GM12873 (cell line): ENCODE measurements around the gene SCN8A.

Experiments
- CTCF ChIP-seq: IDR thresholded peaks from 2 replicates; pipeline ENCODE4 v1.5.1; 2012; ENCODE audit warnings: low read depth, mild to moderate bottlenecking, moderate library complexity, low read length, control low read depth; ENCODE audit not compliant: insufficient read depth; ENCODE audit errors: missing control alignments

Gene SCN8A

DNA sequence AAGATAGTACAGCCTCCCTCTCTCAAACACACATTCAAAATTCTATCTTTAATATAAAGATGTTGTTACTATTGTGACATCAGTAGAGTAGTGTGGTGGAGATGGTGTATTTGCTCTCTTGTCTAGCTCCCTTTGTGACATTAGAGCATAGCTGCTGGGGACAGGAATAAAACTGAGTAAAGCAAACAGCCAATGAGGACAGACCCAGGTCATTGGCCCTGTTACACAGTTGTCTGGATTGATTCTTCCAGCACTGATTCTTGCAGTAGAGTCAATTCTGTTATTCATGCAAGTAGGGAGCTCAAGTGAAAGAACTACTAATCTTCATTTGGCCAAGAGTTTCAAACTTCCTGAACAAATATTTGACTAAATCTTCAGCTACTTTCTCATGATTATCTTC lies 72.4 kb downstream of the SCN8A start:
- TF ChIP-seq CTCF, result no peak

DNA sequence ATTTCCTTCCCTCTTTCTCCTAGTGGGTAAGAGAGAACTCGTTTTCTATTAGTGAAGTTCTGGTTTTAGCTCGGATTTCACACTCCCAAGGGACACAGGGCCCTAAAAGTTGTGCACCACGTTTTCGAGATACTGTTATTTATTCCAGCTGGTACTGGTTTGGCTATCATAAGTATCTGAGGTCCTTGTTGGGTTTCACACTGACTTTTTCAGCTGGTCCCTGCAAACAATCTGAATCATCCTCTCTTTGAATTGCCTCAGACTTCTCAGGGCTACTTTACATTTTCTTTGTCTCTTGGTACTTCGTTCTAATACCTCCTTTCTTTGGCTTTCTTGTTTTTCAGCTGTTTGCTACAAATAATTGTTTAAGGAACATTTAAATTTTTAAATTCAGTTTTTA lies 75.7 kb downstream of the SCN8A start:
- TF ChIP-seq CTCF, result no peak

DNA sequence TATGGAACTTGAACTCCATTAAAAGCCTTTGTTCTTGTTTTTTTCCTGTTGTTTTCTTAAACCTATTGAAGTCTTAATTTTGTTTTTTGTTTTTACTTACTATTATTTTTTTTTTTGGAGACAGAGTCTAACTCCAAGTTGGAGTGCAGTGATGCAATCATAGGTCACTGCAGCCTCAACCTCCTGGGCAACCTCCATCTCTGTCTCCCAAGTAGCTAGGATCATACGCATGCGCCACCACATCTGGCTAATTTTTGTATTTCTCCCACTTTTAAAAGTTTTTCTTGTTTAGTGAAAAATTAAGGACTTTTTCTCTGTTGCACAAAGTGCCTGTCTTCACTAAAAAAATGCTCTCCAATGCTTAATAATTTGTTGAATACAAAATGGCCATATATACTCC lies 76.2 kb downstream of the SCN8A start:
- TF ChIP-seq CTCF, result no peak

DNA sequence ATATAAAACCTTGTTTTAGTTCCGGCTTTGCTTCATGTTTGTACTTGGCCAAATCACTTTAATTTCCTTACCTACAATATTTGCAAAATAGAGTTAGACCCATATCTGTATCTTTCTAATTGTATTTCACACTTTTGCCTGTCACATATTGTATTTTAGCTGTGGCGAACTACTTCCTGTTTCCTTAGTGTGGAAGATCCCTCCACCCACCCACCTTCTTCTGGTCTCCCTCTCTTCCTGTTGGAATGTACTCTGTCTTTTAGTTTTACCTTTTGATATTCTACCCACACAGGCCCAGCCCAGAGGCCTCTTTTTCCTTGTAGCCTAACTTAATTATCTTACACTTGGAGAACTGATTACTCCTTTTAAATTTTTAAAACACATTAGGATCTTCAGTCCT lies 78.2 kb downstream of the SCN8A start:
- no peak for TF ChIP-seq CTCF

- no peak for TF ChIP-seq CTCF
Measured at GRCh38 chr12:51669996-51670395, 79.0 kb downstream of the SCN8A start.

DNA sequence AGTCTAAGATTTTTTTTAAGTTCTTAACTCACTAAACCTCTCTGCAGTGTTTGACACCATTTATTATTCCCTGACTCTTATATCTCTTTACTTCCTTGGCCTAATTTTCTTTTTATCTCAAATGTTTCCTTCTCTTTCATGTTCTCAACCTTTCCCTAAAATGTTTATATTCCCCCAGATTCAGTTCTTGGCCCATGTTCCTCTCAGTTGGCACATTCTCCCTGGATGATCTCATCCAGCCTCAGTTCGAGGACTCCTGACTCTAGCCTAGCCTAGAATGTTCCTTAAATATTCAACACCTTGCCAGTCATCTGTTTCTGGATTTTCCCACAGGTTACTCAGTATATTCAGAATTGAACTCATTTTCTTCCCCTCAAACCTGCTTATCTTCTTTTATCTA lies 81.3 kb downstream of the SCN8A start:
- no peak for TF ChIP-seq CTCF

GRCh38 chr12:51675071-51675803 lies 84.2 kb downstream of the SCN8A start:
- no peak for TF ChIP-seq CTCF
